NK-92 (cell line): ENCODE results near the gene BEST3.

Experiments
- DNase-seq: peaks from one replicate; lab custom pipeline; 2025; ENCODE audit not compliant: unreplicated experiment; lab: John Stamatoyannopoulos, UW

The BEST3 gene

GRCh38 chr12:69655616-69656340, 43.3 kb downstream of the BEST3 start:
- DNase-seq = no peak

DNA sequence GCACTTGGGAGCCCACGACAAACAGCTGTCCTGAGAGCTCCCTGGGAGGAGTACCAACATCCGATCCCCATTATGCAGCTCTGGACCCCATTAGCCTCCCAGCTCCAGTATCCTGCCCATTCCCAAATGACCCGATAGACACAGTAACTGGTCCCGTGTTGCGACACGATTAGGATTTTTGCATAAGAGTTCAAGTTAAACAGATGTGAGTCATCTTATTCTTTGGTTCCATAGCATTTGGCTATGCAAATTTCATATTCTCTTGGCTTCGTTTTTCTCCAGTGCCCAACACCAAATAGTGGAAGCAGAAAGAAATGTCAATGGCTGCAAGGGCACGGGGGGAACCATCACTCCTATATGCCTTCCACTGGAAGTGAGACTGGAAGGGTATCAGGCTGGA, 45.4 kb downstream of the BEST3 start:
- DNase-seq = no peak

DNA sequence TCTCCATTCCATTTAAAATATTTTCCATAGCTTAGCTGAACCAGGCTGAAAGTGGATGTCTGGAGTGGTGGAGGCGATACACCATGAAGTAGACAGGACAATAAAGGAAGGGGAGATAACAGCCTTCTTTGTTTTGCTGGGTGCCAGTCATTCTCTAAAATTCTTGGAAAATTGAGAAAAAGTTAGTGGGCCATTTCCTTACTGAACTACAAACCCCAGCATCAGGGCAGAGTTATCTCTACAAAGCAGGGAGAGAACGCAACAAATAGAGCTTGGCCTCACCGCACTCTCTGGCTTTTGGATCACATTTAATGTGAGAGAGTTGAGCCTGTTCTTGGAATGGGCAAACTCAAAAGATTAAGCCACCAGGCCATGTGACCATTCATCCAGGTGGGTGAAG, 47.2 kb downstream of the BEST3 start:
- no peak for DNase-seq

DNA sequence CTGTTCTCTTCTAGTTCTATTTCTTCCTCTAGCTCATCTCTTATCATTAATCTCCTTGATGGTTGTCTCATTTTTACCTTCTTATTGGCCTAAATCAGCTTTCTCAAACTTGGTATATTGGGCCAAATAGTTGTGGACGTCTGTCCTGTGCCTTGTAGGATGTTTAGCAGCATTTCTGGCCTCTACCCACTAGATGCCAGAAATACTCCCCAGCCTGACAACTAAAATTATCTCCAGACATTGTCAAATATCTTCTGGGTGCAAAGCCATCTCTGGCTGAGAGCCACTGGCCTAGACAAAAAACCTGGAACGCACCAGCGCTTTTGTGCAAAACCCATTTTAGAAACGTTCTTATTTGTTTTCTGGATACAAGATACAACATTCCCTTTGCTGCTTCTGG, 49.6 kb downstream of the BEST3 start:
- no peak for DNase-seq

DNA sequence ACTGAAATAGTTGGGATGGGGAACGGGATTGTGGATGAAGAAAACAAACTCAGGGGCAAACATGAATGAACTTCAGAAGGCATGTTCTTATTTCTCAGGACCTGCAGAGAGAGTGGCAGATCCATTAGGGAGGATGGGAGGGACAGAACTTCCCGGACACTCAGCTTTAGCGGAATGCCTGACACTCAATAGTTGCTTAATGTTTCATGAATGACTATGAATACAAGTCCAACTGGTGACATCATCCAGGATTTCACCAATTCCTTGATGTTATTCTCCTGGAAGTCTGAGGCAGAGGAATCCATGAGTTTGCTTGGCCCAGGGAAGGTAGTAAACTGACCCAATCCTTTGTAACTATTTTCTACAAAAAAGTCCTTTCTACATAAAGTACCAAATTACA, 50.6 kb downstream of the BEST3 start:
- no peak for DNase-seq

GRCh38 chr12:69647178-69647577, 51.9 kb downstream of the BEST3 start:
- no peak for DNase-seq

DNA sequence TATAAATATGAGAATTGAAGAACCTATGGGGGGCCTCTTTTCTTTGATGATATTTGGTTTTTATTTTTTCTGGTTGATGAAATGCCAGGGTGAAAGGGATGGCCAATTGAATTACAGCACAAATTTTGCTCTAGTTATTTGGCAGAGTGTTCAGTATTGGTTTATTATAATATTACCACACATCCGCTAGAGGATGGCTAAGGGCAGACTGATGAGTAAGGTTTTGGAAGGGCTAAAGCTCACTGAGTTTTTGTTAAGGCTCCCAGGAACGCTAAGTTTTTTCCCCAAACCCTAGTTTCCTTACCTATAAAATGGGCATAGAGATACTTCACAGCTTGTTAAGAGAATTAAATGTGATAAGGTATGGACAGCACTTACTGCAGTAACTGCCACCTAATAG, 54.1 kb downstream of the BEST3 start:
- DNase-seq = no peak

GRCh38 chr12:69644511-69644910, 54.6 kb downstream of the BEST3 start:
- DNase-seq = no peak

DNA sequence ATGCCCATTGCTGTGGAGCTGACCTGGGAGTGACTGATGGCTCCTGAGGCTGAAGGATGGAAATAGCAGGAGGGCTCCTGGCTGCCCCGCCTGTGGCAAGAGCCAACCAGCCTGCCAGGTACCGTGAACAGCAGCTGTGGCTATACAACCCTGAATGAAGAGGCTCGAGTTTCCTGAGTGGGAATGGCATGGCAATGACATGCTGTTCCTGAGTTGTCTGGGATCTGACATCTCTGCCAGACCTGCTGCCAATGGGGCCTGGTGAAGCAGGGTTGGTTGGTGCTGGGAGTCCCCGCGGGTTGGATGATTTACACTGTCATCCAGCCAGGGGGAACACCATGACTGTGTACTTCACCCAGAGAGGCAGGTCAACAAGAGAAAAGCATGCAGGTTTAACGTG, 56.6 kb downstream of the BEST3 start:
- no peak for DNase-seq

GRCh38 chr12:69641546-69641945, 57.6 kb downstream of the BEST3 start:
- no peak for DNase-seq

- DNase-seq = no peak
These were observed 59.6 kb downstream of the BEST3 start for GRCh38 chr12:69639400-69640016.

GRCh38 chr12:69633061-69633460, 66.0 kb downstream of the BEST3 start:
- DNase-seq = no peak

GRCh38 chr12:69630191-69630590, 68.9 kb downstream of the BEST3 start:
- DNase-seq = no peak

DNA sequence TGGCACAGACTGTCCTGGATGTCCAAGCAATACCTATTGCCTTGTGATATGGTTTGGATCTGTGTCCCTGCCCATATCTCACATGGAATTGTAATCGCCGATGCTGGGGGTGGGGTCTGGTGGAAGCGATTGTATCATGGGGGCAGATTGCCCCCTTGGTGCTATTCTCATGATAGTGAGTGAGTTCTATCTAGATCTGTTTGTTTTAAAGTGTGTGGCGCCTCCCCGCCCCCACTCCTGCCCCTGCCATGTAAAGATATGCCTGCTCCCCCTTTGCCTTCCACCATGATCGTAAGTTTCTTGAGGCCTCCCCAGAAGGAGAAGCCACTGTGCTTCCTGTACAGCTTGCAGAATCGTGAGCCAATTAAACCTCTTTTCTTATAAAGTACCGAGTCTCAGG, 71.6 kb downstream of the BEST3 start:
- no peak for DNase-seq

GRCh38 chr12:69623970-69624369, 75.1 kb downstream of the BEST3 start:
- no peak for DNase-seq

- no peak for DNase-seq
These were observed 77.6 kb downstream of the BEST3 start for GRCh38 chr12:69621551-69621950.

DNA sequence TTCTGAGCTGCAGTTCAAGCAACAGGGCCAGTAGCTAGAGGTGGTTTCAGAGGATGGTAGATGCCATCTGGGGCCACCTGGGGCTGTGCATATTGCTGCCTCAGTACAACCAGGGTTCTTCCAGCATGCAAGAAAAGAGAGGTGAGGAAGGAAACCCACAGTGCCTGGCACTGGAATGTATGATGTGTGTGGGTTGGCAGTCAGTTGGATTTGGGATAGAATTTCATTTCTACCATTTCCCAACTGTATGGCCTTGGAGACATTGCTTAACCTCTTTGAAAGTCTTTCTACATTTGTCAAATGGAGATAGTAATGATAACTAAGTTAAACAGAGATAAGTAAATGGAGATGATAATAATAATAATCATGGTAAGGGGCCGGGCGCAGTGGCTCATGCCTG, 78.2 kb downstream of the BEST3 start:
- DNase-seq = no peak

GRCh38 chr12:69620077-69620476, 79.0 kb downstream of the BEST3 start:
- no peak for DNase-seq

- no peak for DNase-seq
These were observed 80.1 kb downstream of the BEST3 start for GRCh38 chr12:69619050-69619449.

DNA sequence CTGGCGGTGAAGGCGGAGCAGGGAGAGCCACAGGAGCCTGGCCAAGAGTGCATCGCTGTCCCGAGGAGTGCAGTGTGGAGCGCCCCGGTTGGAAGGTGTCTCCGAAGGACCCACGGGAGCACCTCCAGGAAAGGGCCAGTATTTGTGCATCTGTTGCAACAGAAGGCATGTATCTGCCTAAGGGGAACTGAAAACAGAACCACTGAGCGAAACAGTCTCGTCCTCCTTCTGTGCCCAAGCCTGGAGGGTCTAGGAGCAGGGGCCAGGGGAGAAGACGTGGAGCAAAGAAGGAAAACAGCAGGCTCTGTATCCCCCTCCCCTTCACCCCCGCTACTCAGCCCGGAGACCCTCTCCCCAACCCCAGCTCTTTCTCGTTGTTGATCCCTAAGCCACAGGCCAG, 83.1 kb downstream of the BEST3 start:
- DNase-seq = no peak

DNA sequence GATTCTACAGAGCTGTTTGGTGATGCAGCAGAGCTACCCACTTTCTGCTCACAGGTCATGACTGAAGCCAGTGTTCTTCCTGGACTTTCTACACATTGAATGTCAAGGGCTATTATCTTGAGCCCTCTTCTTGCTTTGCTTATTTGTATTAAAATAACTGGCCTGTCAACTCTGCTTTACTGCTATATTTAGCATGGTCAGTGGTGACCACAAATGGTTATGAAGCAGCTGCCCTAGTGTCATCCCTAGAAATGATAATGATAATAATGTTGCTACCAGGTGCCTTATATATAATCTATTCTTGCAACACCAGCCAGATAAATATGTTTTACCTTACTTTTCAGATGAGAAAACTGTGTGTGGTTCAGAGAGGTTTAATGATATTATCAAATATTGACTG, 85.8 kb downstream of the BEST3 start:
- no peak for DNase-seq

DNA sequence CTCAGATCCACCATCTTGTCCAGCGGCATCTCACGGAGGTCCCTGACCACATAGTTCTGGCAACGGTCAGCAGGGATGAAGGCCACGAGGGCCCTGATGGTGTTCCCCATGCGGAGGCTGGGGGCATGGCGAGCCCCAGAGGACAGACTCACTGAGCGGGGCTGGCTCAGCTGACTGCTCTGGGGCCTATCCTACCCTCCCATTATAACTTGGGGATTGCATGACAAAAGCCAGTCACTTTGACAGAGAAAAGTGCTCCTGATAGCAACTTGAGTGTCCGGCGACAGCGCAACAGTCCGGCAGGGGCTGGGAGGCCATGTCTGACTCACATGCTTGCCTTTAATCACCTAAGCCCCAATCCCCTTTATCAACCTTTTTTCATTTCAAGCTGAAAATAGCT, 88.4 kb downstream of the BEST3 start, which contains the start of gene LRRC10:
Gene LRRC10, minus strand, starts transcription at position 179 of the 400 bp plus-strand sequence. Its CDS starts 69 bp downstream, at position 110.
- DNase-seq = no peak

DNA sequence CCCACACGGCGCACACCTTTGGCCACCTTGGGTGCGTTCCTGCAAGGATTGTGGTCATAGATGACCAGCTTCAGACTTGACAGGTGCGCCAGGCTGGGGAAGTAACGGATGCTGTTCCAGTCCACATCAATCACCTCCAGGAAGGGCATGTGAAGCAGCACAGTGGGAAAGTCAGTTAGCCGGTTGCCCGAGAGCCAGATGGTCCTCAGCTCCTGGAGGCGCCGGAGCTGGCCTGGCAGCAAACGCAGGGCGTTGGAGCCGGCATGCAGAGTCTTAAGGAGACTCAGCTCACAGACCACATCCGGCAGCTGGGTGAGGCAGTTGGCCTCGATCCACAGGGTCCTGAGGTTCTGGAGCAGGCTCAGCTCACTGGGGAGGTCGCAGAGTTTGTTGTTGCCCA, 89.0 kb downstream of the BEST3 start:
- DNase-seq = no peak
